Uterus (tissue), 4 donors: ENCODE measurements around the gene TRIM33. TPM values are rescaled to one million over a fixed set of nuclear protein-coding genes. Genes with fewer than 3 reads are reported as not detected.

Experiments
- DNase-seq, 2 donors: peaks; one replicate each; pipeline ENCODE4 v3.0.0-alpha.2; 2019 to 2020
- H3K27ac ChIP-seq, 2 donors: fragments of 200-600 bp; sonication (generic); 1 replicate in 1 of 2; 2 replicates in 1 of 2; pipeline ENCODE4 v1.5.1; 2016 to 2018
- H3K27me3 ChIP-seq, 2 donors: fragments of 200-600 bp; sonication (generic); one replicate each; pipeline ENCODE4 v1.5.1; 2018 to 2019; ENCODE audit warnings: control low read depth in 1 of 2
- H3K36me3 ChIP-seq, 2 donors: fragments of 200-600 bp; sonication (generic); one replicate each; pipeline ENCODE4 v1.5.1; 2019; ENCODE audit warnings: control low read depth in 1 of 2
- H3K4me1 ChIP-seq, 2 donors: fragments of 200-600 bp; sonication (generic); one replicate each; pipeline ENCODE4 v1.5.1; 2018 to 2019; ENCODE audit warnings: control low read depth in 1 of 2
- H3K4me3 ChIP-seq, 2 donors: fragments of 200-600 bp; sonication (generic); 1 replicate in 1 of 2; 2 replicates in 1 of 2; pipeline ENCODE4 v1.5.1; 2018 to 2019; ENCODE audit warnings: mild to moderate bottlenecking in 1 of 2
- H3K9me3 ChIP-seq, 2 donors: fragments of 200-600 bp; sonication (generic); one replicate each; pipeline ENCODE4 v1.5.1; 2019; ENCODE audit warnings: control low read depth in 1 of 2
- CTCF ChIP-seq, 4 experiments: fragments of 200-600 bp in 2 of 4; fragments of 450-650 bp in 2 of 4; sonication (generic) in 2 of 4; IDR thresholded peaks; one replicate each; pipeline ENCODE4 v1.5.1; 2016 to 2019; ENCODE audit warnings: antibody characterized with exemption in 4 of 4, mild to moderate bottlenecking in 2 of 4, moderate library complexity in 1 of 4
- POLR2A ChIP-seq, 2 donors: fragments of 450-650 bp; IDR thresholded peaks; one replicate each; pipeline ENCODE4 v1.6.1; 2016; ENCODE audit warnings: antibody characterized with exemption in 2 of 2, mild to moderate bottlenecking in 1 of 2, moderate library complexity in 1 of 2
- intact Hi-C: fragments of 100-400 bp; cut with DNase I; formaldehyde crosslinking; loops from one replicate; pipeline ENCODE4 v1.15.1; 2023; ENCODE audit warnings: low total_unique reads
- small RNA-seq: library from RNA; depleted of rRNA; stranded (forward); fragments of <200 nt; gene quantifications from one replicate; pipeline ENCODE3, GENCODE V24; 2016
- total RNA-seq, 4 donors: library from RNA; depleted of rRNA in 3 of 4; stranded (reverse); fragments of >200 nt in 3 of 4; gene quantifications; one replicate each; pipeline versions ENCODE4 v1.1.0 to v1.2.4, GENCODE V29; 2014 to 2023
- donor health status: DM: yes; HTN: yes; CAD: no.

Gene TRIM33
- total RNA-seq, 4 donors from 2014 or later: 23.6 to 73.7 (median 50.8) TPM

DNA sequence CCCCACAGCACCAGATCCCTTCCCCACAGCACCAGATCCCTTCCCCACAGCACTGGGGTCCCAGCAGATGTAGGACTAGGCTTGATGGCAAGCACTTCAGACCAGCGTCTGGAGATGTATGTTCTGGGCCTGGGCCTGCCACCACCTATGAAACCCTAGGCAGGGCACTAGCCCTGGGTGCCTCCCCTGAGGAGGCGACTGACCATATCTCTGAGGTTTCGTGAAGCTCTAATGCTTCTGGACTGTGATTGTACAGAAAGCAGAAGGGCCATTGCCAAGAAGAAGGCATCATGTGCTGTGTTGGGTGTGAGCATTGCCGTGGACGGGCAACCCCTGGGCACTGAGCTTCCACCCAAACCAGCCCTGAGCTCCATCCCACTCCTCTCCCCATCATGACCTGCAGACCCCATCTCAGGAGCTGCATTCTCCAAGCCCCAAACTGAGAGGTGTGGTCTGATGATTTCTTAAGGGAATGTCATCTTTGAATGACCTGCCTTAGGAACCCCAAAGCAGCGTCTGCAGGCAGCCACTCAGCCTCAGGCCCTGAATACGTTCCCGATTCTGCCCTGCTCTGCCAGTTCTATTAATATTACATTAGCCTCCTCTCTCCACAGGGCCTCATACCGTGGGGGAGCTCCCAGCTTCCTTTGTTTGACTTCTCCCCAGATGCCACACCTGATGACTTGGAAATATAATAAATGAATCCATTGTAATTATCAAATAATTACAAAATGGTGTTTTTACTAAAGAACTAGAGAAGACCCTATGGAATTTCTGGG is 163.4 kb downstream of the TRIM33 start:
- no peaks in the 10 kb centered on the region for H3K36me3 ChIP-seq
- no peaks in the 10 kb centered on the region for H3K4me1 ChIP-seq
- no peaks in the 10 kb centered on the region for H3K27me3 ChIP-seq
- no peak overlapping the region for H3K27ac ChIP-seq
- intact Hi-C loops: loop anchor here (10.0 kb wide), 1 partner anchor 237 kb away; the partner anchor contains the start of gene BCAS2
- no peak for DNase-seq
- no peak for TF ChIP-seq CTCF (IDR thresholded peaks at IDR 0.05)
- no peak for TF ChIP-seq POLR2A (IDR thresholded peaks at IDR 0.05)
- H3K4me3 ChIP-seq: no peak overlapping the region
- H3K9me3 ChIP-seq: no peaks in the 10 kb centered on the region

DNA sequence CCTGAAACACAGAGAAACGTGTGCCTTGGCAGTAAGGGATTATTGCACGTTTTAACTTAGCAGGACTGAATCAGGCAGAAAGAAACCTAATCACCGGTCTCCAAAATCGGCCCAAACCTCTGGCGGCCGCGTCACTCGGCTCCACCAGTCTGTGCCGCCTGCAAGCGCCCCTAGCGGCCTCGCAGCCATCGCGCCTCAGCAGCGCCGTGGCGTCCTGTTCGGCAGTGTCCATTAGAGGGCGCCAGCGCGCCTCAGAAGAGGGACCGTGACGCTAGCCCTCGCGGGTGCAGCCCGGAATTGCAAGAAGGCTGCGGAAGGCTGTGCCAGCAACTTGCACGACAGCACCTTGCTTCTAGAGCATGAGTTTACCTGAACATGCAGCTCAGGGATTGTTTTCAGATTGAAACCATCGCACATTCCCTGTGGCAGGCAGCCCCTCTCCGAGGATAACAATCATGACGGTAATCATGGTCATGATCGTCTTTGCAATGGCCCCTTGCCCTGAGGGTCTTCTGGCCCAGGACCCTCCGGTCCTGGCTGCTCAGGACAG is 164.4 kb downstream of the TRIM33 start:
- no peaks in the 10 kb centered on the region for H3K4me1 ChIP-seq
- H3K4me3 ChIP-seq: peak overlapping the region; percentile 28 to 37
- H3K9me3 ChIP-seq: no peaks in the 10 kb centered on the region
- TF ChIP-seq CTCF (IDR thresholded peaks at IDR 0.05) (peak; percentile 100), POLR2A (IDR thresholded peaks at IDR 0.05) (peak; percentile 16 to 48)
- peak; percentile 94 to 98 for DNase-seq
- intact Hi-C loops: loop anchor here (10.0 kb wide), 1 partner anchor 238 kb away; the partner anchor contains the start of gene BCAS2
- H3K27ac ChIP-seq: peak overlapping the region; percentile 90 to 97
- no peaks in the 10 kb centered on the region for H3K36me3 ChIP-seq
- H3K27me3 ChIP-seq: no peaks in the 10 kb centered on the region

- H3K27ac ChIP-seq: peak overlapping the region; percentile 90 to 97
- peak; percentile 43 to 60 for DNase-seq
- H3K4me3 ChIP-seq: peak overlapping the region; percentile 28 to 37
- H3K27me3 ChIP-seq: no peaks in the 10 kb centered on the region
- no peak for TF ChIP-seq POLR2A (IDR thresholded peaks at IDR 0.05)
- no peak for TF ChIP-seq CTCF (IDR thresholded peaks at IDR 0.05)
- no peaks in the 10 kb centered on the region for H3K9me3 ChIP-seq
- intact Hi-C loops: loop anchor here (10.0 kb wide), 1 partner anchor 239 kb away; the partner anchor contains the start of gene BCAS2
- no peaks in the 10 kb centered on the region for H3K4me1 ChIP-seq
- no peaks in the 10 kb centered on the region for H3K36me3 ChIP-seq
Observed at GRCh38 chr1:114345930-114346479, 165.0 kb downstream of the TRIM33 start.

DNA sequence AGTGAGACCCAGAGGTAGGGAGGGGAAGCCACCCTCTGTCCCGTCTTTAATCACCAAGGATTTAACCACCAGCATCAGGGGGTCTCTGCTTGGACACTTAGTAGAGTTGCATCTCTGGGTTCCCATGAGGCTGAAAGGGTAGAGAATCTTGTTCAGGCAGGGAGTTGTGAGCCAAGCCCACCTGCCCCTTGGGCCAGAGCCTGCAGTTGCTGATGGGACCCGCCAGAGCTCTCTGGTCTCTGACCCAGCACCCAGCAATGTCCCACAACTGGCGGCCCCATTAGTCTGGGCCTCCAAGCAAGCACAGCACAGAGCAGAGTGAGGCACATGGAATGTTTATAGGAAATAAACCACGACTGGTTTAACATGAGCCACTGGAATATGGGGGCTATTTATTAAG is 166.3 kb downstream of the TRIM33 start:
- intact Hi-C loops: loop anchor here (10.0 kb wide), 1 partner anchor 240 kb away; the partner anchor contains the start of gene BCAS2
- no peaks in the 10 kb centered on the region for H3K4me1 ChIP-seq
- H3K27ac ChIP-seq: no peak overlapping the region
- no peak overlapping the region for H3K4me3 ChIP-seq
- no peaks in the 10 kb centered on the region for H3K27me3 ChIP-seq
- TF ChIP-seq POLR2A (IDR thresholded peaks at IDR 0.05): no peak
- no peak for TF ChIP-seq CTCF (IDR thresholded peaks at IDR 0.05)
- H3K9me3 ChIP-seq: no peaks in the 10 kb centered on the region
- no peak for DNase-seq
- H3K36me3 ChIP-seq: no peaks in the 10 kb centered on the region

Small RNA genes lying within 50 kb of the gene (small RNA-seq; reads per million reads assigned to genes)
- gene RF00019: not detected

Other genes starting within 250 kb of the TRIM33 start
- gene BCAS2, start 70.4 kb upstream of the TRIM33 start, total RNA-seq: 10 to 100 TPM; 31.8 to 61.2 (median 40.2) TPM
- 1 to 10 TPM; 1.8 to 7.9 (median 4.4) TPM for gene DENND2C, start 158.8 kb upstream of the TRIM33 start, total RNA-seq
- 1 to 10 TPM in 1 of 4 donors, not detected in 3; 1.3 TPM for gene AMPD1, start 184.3 kb upstream of the TRIM33 start, total RNA-seq
- gene NRAS, start 205.6 kb upstream of the TRIM33 start, total RNA-seq: 10 to 100 TPM in 3 of 4 donors, 1 to 10 TPM in 1; 7.7 to 57.9 (median 20.4) TPM
- gene CSDE1, start 246.8 kb upstream of the TRIM33 start, total RNA-seq: 1,000 to 10,000 TPM in 2 of 4 donors, 100 to 1,000 TPM in 2; 247 to 1,200 (median 856) TPM